ENCODE measurements around the gene AFAP1.

Gene AFAP1

DNA sequence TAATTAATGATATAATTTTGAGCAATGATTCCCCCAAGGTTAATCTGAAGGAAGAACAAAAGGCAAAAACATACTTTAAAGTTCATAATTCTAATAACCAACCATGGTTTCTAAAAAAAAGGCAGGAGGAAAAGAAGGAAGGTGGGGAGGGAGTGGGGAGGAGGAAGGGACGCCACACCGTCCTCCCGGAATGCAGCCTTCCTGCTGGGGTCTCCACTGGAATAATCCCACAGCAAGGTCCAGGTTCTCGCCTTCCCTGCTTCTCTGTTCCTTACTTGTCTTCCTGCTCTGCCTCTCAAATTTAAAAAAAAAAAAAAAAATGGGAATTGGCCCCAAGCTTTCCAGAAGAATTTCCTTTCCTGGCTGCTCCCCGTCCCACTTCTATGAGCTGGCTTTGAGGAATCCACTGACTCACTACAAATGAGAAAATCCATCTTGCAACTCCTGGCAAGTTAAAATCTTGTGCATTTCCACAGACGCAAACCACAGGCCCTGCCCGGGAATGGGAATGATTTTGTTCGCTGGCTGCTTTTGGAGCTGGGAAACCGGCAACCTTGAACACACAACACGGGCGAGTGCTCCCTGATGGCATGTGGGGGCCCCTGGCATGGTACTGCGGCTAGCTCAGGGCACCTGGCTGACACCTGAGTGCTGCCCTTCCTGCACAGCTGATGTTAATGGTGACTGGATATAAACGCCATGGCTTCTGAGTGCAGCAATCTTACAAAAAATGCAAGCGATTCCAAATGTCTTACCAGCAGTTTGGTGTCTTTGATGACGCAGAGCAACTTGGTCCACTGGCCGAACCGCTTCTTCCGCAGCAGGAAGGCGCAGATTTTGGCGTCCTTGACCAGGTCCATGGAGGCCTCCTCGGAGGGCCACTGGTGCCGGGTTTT, 97.0 kb downstream of the AFAP1 start:
- H3K9me3 ChIP-seq, result no peaks in the 10 kb centered on the region
- H3K4me3 ChIP-seq (ENCODE audit: low read depth, low read length), result no peak overlapping the region
- H3K36me3 ChIP-seq, result peaks cover 75% of the 10 kb centered on the region
- TF ChIP-seq, protein P1, sequence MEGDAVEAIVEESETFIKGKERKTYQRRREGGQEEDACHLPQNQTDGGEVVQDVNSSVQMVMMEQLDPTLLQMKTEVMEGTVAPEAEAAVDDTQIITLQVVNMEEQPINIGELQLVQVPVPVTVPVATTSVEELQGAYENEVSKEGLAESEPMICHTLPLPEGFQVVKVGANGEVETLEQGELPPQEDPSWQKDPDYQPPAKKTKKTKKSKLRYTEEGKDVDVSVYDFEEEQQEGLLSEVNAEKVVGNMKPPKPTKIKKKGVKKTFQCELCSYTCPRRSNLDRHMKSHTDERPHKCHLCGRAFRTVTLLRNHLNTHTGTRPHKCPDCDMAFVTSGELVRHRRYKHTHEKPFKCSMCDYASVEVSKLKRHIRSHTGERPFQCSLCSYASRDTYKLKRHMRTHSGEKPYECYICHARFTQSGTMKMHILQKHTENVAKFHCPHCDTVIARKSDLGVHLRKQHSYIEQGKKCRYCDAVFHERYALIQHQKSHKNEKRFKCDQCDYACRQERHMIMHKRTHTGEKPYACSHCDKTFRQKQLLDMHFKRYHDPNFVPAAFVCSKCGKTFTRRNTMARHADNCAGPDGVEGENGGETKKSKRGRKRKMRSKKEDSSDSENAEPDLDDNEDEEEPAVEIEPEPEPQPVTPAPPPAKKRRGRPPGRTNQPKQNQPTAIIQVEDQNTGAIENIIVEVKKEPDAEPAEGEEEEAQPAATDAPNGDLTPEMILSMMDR (IDR thresholded peaks at IDR 0.05; ENCODE audit: low read depth, low read length), result no peak
- no peaks in the 10 kb centered on the region for H3K27me3 ChIP-seq
- DNase-seq, result no peak
- H3K4me1 ChIP-seq, result peaks cover 6% of the 10 kb centered on the region

DNA sequence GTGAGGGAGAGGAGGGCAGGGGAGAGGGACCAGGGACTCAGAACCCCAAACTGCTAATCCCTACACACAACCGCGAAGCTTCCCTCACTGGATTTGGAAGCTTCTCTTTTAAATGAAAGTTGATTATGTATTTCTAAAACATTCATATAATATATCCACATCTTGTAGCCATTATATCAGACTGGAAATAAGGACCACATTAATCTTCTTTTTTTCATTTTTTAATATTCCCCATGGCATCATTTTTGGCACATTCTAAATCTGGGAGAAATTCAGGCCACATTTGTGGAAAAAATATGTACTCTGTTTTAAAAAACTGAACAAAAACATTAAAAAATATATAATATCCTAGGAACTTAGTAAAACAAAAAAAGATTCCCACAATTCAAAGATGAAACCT, 97.8 kb downstream of the AFAP1 start:
- no peak for DNase-seq
- TF ChIP-seq, protein P1 (IDR thresholded peaks at IDR 0.05; ENCODE audit: low read depth, low read length), result no peak
- H3K27me3 ChIP-seq, result no peaks in the 10 kb centered on the region
- no peaks in the 10 kb centered on the region for H3K9me3 ChIP-seq
- H3K36me3 ChIP-seq, result peaks cover 79% of the 10 kb centered on the region
- no peak overlapping the region for H3K4me3 ChIP-seq (ENCODE audit: low read depth, low read length)
- peaks cover 6% of the 10 kb centered on the region for H3K4me1 ChIP-seq

DNA sequence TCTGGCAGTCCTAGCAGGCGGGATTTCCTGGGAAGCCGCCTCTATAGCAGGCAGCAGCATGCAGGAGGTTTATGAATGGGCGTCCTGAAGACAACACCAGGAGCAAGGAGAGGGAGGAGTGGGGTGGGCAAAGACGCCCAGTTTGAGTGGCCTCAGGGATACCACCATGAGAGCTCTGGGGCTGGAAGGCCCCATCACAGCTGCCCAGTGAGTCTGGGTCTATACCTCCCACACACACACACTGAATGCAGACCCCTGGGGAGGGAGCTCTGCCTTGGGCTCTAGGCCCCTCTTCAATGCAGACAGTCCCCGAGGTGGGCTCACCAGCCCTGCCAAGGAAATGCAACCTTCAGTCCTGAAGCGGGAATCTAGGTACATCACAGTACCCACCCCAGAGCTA, 98.6 kb downstream of the AFAP1 start:
- peaks cover 84% of the 10 kb centered on the region for H3K36me3 ChIP-seq
- peaks cover 6% of the 10 kb centered on the region for H3K4me1 ChIP-seq
- no peak overlapping the region for H3K4me3 ChIP-seq (ENCODE audit: low read depth, low read length)
- no peak for DNase-seq
- no peaks in the 10 kb centered on the region for H3K27me3 ChIP-seq
- TF ChIP-seq, protein P1 (IDR thresholded peaks at IDR 0.05; ENCODE audit: low read depth, low read length), result no peak
- H3K9me3 ChIP-seq, result no peaks in the 10 kb centered on the region

DNA sequence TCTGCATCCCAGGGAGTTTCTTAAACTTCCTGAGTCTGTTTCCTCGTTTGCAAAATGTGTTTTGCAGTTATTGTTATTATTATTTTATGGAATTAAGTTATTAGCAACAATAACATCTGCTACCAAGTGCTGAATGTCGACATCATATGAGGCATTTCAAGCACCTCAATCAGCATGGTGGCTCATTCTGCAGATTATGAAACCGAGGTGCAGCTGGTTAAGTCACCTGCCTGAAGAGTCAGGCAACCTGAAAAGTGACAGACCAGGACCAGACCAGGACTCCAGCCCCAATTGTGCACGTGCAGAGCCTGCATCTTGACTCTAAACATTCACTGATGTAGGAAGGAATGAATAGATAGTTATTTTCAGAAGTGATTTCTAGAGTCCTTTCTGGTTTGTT, 99.8 kb downstream of the AFAP1 start:
- H3K27me3 ChIP-seq, result no peaks in the 10 kb centered on the region
- TF ChIP-seq, protein P1 (IDR thresholded peaks at IDR 0.05; ENCODE audit: low read depth, low read length), result no peak
- DNase-seq, result no peak
- H3K4me1 ChIP-seq, result peaks cover 6% of the 10 kb centered on the region
- H3K4me3 ChIP-seq (ENCODE audit: low read depth, low read length), result no peak overlapping the region
- peaks cover 80% of the 10 kb centered on the region for H3K36me3 ChIP-seq
- H3K9me3 ChIP-seq, result no peaks in the 10 kb centered on the region

DNA sequence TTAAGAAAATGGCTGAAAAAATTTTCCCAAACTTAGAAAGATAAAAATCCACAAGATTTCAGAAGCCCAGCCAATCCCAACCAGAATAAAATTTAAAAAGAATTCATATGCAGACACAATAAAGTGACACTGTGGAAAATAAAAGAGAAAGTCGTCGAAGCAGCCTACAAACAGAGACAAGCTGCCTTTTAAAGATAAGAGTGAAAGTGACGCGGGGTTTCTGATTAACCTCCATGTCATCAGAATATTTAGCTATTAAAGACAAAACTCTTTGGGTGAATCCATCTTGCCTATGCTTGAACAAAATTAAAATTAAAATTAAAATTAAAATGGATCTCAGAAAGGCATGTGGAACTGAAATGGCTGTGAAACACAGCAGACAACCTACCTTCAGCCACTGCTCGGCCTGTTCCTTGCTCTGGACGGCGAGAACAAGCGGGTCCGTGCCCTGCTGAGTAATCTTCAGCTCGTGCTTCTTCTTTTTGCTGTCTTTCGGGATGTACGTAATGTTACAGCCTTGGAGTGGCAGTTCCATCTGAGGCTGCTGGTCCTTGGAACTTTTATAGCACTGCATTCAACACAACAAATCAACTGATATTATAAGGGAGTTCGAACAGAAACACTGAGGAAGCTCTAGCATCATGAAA, 101.4 kb downstream of the AFAP1 start:
- H3K36me3 ChIP-seq, result peaks cover 81% of the 10 kb centered on the region
- no peak for DNase-seq

More for the DNA sequence above, 101.4 kb downstream of the AFAP1 start:
- TF ChIP-seq, protein P1 (IDR thresholded peaks at IDR 0.05; ENCODE audit: low read depth, low read length), result no peak
- no peaks in the 10 kb centered on the region for H3K4me1 ChIP-seq
- H3K4me3 ChIP-seq (ENCODE audit: low read depth, low read length), result no peak overlapping the region
- H3K9me3 ChIP-seq, result no peaks in the 10 kb centered on the region
- H3K27me3 ChIP-seq, result no peaks in the 10 kb centered on the region

All from BE2C (cell line).